Bone marrow (tissue), 2 donors: ENCODE data around the gene LYPLAL1.
"Not testable (repeated sequence)": the region's sequence is repeated elsewhere in the genome, so short reads cannot be mapped to it uniquely, and the experiment has no call there.

Experiments used
- DNase-seq, 2 donors: peaks; one replicate each; lab custom pipeline; 2025; lab: John Stamatoyannopoulos, UW

LYPLAL1 gene

GRCh38 chr1:219163401-219163954 lies 10.2 kb upstream of the LYPLAL1 start:
- DNase-seq, result no peak

DNA sequence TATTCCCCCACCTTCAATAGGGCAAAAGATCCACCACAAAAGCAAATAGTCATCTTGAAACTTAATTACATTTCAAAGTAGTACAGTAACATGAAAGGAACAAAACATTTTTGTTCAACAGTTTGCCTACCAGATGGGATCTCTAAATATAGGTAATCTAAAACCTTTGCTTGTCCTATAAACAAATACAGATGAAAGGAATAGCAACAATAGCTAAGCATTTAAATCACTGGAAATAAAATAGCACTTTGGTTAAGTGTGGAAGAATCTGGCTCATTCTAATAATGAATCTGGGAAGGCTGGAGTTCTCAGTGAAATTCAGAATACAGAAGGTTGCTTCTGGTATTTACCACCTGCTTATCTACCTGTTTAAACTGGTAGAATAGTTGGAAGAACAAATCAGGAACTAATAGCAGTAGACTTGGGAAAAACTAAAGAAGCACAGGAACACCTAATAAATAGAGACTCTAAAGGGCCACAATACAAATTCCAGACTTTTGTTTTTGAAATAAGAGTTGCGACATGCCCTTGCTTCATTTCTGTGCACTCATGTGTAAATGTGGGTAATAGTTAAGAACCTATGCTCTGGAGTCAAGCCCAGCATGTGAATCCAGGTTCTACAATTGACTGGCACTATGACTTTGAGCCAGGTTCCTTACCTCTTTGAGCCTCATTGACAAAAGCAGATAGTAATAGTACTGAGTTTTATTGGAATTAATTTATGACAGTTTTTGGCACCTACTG lies 2.3 kb upstream of the LYPLAL1 start:
- DNase-seq, result no peak

DNA sequence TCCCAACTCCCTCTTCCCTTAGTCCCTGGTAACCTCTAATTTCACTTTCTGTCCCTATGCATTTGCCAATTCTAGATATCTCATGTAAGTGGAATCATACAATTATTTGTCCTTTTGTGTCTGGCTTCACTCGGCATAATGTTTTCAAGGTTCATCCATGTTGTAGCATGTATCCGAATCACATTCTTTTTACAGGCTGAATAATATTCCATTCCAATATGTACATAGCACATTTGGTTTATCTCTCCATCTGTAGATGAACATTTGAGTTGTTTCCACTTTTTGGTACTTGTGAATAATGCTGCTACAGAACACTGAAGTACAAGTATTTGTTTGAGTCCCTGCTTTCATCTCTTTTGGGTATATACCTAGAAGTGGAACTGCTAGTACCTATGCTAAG lies 857 bp upstream of the LYPLAL1 start:
- DNase-seq, result no peak

GRCh38 chr1:219173434-219173757 lies 282 bp upstream of the LYPLAL1 start:
- no peak for DNase-seq

- DNase-seq, result peak in 1 of 2 donors; percentile 10
Observed at GRCh38 chr1:219174460-219175211, 958 bp downstream of the LYPLAL1 start.

DNA sequence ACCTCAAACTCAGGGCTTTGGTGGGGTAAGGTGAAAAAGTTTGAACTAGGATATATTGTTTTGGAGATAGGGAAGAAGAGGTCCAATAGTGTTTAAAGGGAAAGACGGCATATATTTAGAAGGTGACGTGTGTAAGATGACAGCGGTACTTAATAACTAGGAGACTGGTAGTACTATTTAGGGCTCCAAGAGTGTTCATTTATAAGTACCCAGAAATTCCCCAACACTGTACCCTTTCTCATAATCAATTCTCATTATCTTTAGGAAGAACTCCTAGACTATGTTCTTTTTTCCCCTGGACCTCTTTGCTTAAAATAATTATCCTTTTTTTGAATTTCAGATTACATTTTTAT lies 1.5 kb downstream of the LYPLAL1 start:
- DNase-seq, result no peak

DNA sequence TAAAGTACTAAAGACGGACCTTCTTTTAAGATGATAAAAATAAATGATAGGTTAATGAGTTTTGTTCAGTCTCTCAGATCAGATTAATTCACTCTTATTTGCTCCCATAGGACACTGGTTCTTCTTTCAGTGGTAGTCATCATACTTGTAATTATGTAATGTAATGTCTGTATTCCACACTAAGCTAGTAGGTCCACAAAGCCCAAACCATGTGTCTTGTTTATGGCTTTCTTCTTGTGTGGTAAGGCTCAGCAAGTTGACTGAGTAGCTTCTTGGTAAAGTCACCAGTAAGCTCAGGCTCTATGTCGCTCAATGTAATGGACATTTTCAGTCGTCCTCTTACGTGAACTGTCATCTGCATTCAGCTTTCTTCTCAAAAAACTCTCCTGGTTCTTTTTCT lies 2.5 kb downstream of the LYPLAL1 start:
- DNase-seq, result no peak

GRCh38 chr1:219177363-219177762 lies 3.7 kb downstream of the LYPLAL1 start:
- no peak for DNase-seq

GRCh38 chr1:219177940-219178339 lies 4.3 kb downstream of the LYPLAL1 start:
- DNase-seq, result no peak

DNA sequence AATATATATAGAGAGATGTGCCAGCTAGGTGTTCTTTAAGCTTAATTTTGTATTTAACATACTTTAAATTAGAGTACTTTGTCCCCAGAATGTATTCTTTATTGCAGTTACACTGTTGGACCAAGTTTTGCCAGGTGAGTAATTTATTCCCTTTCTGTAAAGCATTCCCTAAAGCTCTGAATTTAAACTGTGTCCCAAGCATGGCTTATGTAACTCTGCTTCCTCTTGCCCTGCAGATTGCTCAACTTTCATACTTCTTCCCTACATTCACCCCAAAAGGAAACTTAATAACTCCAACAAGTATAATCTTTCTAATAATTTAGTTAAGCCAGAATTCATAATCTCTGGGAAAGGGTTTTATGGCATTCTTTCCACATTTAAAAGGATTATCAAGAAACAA lies 5.6 kb downstream of the LYPLAL1 start:
- DNase-seq, result no peak

DNA sequence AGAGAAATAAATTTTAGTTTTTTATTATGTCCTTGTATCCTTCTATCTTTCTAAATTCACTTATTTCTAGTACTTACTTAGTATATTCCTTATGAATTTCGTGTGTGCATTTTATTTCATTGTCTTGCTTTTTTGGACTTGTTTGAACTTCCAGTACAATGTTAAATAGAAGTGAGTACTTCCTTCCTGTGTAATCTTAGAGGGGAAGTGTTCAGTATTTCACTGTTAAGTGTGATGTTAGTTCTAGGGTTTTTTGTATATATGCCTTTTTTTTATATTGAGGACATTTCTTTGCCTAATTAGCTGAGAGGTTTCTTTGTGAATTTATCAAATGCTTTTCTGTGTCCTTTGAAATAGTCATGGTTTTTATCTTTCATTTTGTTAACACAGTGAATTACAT lies 10.7 kb downstream of the LYPLAL1 start:
- DNase-seq, result no peak

DNA sequence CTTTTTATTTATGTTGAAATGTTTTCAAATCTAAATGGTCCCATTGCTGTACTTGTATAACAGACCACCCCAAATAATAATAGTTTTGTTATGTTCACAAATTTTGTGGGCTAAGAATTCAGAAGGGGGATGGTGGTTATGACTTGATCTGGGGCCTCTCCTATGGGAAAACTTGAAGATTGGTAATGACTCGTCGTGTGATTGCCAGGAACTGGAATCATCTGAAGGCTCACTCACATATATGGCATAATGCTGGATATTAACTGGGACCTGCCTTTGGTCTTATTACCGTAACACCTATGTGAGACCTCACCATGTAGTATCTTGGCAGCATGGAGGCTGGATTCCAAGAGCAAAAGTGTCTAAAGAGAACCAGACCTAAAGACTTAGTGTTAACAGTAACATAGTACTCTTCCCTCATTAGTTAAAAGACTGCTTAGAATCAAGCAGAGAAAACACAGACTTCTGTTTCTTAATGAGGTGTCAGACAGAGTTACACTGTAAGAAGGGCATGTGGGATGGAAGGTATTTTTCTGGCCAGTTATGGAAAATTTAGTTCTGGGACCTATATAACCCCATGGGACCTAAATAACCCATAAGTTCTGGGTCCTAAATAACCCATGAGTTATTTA lies 11.9 kb downstream of the LYPLAL1 start:
- no peak for DNase-seq

GRCh38 chr1:219188331-219188803 lies 14.7 kb downstream of the LYPLAL1 start:
- peak in 1 of 2 donors; percentile 17 for DNase-seq

GRCh38 chr1:219189021-219189824 lies 15.5 kb downstream of the LYPLAL1 start:
- DNase-seq, result no peak

- DNase-seq, result no peak
Observed at GRCh38 chr1:219189952-219190351, 16.3 kb downstream of the LYPLAL1 start.

DNA sequence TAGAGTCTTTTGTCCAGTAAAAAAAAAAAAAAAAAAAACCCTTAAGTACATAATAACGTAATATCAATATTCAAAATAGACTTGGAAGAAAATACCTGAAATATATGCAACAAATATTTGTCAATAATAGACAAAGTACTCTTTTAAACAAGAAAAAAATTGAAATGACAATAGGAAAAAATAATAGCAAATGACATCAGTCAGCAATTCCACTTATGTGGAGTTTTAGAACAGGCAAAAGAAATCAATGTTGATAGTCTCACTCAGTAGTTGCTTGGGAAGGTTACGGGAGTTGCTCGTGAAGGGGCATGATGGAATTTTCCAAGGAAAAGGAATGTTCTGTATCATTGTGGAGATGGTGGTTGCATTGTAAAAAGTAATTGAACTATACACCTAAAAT lies 16.9 kb downstream of the LYPLAL1 start:
- no peak for DNase-seq

- DNase-seq, result not testable (repeated sequence)
Observed at GRCh38 chr1:219195833-219196232, 22.2 kb downstream of the LYPLAL1 start.

- DNase-seq, result no peak
Observed at GRCh38 chr1:219201656-219202055, 28.0 kb downstream of the LYPLAL1 start.

DNA sequence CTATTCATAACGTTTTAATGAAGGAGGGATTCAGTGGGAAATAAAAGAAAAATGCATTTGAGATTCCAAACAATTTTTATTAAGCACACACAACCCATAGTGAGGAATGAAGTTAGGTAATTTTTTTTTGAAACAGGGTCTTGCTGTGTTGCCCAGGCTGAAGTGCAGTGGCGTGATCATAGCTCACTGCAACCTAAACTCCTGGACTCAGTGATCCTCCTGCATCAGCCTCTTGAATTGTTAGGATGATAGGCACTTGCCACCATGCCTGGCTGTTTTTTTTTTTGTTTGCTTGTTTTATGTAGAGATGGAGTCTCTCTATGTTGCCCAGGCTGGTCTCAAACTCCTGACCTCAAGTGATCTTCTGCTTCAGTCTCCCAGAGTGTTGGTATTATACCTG lies 28.9 kb downstream of the LYPLAL1 start:
- no peak for DNase-seq

- DNase-seq, result no peak
Observed at GRCh38 chr1:219206350-219206749, 32.7 kb downstream of the LYPLAL1 start.

GRCh38 chr1:219209578-219209977 lies 35.9 kb downstream of the LYPLAL1 start:
- no peak for DNase-seq

GRCh38 chr1:219210067-219210466 lies 36.4 kb downstream of the LYPLAL1 start:
- no peak for DNase-seq
